CD4-positive, alpha-beta T cell treated with Interleukin-15 for 4 hours (primary cell): ENCODE data around the gene KDM8.
"Not testable (repeated sequence)": the region's sequence is repeated elsewhere in the genome, so short reads cannot be mapped to it uniquely, and the experiment has no call there.

Experiments
- DNase-seq: peaks from one replicate; pipeline ENCODE4 v3.0.0-alpha.2; 2020; ENCODE audit warnings: low spot score

KDM8 gene

DNA sequence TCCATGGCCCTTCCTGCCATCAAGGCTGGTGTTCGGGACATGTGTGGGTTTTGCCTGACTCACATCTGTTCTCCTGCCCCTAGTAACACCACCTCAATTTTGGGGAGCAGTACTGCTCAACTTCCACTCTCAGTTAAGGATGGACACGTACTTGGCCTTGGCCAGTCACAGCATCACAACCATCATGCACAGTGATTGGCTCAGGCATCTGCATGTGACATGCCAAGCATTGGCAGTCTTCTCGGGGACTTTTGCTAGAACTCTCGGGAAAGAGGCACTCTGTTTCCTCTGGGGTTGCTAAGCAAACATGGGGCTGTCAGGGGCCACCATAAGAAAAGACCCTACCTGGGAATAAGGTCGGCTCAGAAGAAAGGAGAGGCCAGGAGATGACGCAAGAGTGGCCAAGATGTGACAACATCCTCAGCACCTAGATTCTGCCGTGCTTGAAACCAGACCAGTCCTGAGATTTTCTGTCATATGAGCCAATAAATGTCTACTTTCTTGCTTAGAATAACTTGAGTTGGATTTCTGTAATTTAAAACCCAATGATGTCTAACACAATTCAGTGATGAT, 11.9 kb upstream of the KDM8 start:
- DNase-seq, result no peak

DNA sequence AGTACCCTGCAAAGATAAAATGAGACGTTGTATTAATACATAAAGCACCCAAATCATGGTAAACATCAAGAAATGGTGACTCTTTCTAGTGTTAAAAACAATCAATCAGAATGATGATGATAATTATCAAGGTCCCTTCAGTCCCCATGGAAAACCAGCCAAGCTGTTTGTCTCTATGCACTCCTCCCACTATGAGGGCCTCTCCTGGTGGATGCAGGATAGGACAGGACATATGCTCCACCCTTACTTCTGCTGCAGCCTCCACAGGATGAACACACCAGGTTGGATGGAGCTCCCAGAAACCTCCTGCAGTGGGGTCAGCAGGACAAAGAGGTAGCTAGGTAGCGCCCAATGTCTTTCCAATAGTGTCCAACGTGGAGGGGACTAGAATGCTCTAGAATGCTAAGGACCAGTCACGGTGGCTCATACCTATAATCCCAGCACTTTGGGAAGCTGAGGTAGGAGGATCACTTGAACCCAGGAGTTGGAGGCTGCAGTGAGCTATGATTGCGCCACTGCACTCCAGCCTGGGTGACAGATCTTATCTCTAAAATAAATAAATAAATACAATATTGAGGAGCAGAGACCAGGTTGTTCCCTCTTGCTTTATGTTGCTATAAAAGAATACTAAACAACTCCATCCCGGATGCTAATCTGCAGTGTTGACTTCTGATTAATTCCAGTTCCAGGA, 9.9 kb upstream of the KDM8 start:
- DNase-seq, result no peak

GRCh38 chr16:27195076-27195741, 8.1 kb upstream of the KDM8 start:
- no peak for DNase-seq

- DNase-seq, result peak; percentile 84
These were observed 7.3 kb upstream of the KDM8 start for GRCh38 chr16:27195941-27196595.

GRCh38 chr16:27197004-27197403, 6.3 kb upstream of the KDM8 start:
- no peak for DNase-seq

DNA sequence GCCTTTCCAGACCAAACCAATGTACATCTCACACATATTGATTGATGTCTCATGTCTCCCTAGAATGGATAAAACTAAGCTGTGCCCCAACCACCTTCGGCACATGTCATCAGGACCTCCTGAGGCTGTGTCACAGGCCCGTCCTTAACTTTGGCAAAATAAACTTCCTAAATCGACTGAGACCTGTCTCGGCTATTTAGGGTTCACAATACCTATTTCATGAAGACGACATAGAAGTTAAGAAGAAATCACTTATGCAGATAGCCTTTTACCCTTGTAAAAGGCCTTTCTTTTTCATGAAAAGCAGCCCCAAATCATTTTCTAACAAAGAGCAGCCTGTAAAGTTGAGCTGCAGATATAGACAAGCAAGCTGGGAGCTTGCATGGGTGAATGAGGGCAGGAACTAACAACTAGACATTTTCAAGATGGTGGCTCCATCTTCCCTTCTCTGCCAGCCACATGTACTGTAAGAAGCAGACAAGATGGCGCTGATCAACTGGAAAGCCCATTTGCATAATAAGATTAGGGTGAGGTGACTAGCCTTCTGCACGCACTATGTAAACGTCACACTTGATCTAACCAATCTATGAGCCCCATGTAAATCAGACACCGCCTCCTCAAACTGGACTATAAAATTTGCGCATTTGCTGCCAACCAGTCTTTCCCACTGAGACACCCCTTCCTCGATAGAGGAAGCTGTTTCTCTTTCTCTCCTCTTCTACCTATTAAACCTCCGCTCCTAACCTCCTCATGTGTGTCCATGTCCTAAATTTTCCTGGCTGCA, 4.7 kb upstream of the KDM8 start:
- DNase-seq, result no peak

DNA sequence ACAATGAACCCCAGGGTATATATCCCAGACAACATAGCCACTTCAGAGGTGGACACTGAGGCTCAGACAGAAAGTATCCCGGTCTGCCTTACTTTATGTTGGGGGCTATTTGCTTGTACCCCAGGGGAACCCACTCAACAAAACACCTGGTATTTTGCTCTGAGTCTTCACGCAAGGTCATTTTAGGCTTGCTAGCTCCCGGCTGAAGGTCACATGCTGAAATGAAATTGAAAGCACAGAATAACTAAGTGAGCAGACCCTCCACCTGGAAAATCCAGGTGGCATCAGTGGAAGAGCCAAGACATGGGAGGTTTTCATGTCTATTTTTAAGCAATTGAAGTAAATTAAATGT, 4.1 kb upstream of the KDM8 start:
- no peak for DNase-seq

DNA sequence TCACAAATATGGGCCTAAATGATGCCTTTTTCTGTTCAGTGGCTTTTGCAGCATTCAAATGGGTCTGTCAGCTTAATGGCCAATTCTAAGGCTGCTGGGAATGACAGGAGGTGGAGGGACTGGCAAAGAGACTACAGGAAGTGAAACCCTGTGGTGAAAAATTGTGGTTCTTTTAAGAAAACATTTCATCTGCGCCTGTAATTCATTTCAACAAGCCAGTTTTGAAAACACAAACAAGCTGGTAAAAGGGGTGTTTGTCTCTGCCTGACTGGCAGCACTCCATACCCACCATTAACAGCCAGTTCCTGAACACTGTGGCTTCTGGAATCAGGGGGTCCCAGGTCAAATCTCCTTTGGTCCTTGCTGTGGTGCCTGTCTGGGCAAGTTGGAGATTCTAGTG, 3.6 kb upstream of the KDM8 start:
- DNase-seq, result peak; percentile 56

- not testable (repeated sequence) for DNase-seq
These were observed 2.4 kb upstream of the KDM8 start for GRCh38 chr16:27200914-27201313.

DNA sequence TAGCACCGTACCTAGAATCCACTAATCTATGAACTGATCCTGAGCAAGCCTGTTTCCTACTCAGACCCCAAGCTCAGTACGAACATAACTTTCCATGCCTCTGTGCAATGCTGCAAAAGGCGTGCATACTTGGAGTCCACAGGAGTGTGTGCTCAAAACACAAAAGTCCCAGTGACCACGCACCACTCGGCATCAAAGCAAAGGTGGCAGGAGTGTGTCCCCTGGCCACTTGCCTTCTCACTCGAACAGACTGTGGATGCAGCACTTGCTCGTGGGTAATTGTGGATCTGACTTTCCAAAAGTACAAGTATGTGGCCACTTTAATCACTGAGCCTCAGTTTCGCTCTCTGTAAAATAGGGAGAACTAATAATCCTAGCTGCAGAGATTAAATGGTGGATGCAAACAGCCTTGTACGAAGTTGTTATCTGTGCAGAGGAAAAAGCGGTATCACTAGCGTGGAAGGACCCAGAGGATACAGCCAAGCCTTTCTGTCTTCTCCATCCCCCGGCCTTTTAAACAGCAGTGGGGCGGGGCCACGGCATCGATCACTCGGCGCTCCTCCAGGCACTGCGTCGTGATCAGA, 311 bp upstream of the KDM8 start:
- peak; percentile 92 for DNase-seq

- DNase-seq, result no peak
These were observed 1.1 kb downstream of the KDM8 start for GRCh38 chr16:27204312-27204915.

- no peak for DNase-seq
These were observed 2.2 kb downstream of the KDM8 start for GRCh38 chr16:27205423-27206065.

- not testable (repeated sequence) for DNase-seq
These were observed 3.8 kb downstream of the KDM8 start for GRCh38 chr16:27207121-27207520.

GRCh38 chr16:27208081-27208680, 4.9 kb downstream of the KDM8 start:
- no peak for DNase-seq

- no peak for DNase-seq
These were observed 5.5 kb downstream of the KDM8 start for GRCh38 chr16:27208796-27209195.

DNA sequence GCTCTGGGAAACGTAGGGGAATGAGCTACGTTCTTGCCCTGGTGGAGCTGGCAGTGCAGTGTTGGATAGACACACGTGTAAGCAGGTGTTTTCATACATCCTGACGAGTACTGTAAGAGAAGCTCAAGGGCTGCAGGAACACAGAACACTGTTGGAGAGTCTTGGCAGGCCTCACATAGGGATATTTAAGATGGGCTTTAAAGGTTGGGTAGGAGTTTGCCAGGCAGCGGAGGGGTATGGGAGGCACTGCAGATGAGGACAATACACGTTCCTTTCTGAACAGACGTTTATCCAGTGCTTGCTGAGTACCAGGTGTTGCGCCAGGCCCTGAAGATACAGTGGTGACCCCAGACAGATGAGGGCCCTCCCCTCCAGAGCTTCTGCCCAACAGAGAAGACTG, 6.3 kb downstream of the KDM8 start:
- DNase-seq, result no peak

DNA sequence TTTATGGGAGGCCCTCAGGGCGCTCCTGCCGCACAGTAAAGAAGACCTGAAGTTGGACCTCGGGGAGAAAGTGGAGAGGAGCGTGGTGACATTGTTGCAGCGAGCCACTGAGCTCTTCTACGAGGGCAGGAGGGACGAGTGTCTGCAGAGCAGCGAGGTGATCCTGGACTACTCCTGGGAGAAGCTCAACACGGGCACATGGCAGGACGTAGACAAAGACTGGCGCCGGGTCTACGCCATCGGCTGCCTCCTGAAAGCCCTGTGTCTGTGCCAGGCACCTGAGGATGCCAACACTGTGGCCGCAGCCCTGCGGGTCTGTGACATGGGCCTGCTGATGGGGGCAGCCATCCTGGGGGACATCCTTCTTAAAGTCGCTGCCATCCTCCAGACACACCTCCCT, 6.8 kb downstream of the KDM8 start:
- no peak for DNase-seq

- no peak for DNase-seq
These were observed 7.7 kb downstream of the KDM8 start for GRCh38 chr16:27211026-27211425.

DNA sequence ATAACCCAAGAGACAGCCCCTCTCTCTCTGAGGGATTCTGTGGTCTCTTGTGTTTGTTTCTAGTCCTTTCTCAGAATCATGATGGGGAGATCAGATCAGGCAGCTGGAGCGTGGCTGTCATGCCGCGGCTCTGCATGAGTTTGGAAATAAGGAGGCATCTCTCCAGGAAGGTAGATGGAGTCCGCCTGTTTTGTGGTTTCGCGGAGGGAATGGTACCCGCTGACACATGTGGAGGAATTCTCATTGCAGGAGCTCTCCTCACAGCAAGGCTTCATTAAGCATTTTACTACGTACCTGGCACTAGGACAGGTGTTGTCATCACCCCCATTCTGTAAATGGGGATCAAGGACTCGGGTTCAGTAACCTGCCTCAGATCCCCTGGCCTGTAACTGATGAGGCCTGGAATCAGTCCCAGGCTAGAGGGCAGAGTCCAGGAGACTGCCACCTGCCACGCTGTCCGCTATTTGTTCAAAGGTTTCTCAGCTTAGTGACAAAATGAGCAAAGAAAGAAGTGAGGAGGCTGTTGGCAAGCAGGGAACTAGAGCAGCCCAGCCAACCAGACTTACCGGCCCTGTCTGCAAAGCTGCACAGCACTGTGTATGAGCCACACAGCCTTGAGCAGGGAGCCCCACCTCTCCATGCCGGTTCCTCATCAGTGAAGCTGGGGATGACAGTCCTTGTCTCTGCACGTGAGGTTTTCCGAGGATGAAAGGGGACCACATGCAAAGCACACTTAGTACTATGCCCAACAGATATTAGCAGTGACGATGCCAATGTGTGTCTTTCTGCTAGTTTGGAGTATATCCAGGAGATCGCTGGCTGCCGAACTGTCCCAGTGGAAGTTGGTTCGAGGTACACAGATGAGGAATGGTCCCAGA, 11.0 kb downstream of the KDM8 start:
- no peak for DNase-seq

DNA sequence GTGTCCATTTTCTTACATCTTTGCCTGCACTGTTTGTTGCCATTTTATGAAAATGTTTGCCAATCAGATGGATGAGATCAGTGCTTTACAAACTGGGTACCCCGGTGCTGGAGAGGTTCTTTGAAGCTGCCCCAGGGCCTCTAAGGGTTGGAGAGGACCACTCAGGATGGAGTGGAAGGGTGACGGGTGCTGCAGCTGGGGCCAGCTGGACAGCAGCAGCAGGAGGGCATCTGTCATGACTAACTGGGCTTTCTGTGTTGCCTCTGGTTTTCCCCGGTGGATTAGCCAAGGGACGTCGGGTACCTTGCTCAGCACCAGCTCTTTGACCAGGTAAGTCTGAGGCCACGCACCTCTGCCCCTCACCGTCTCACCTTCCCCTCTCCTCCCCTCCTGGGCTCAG, 12.3 kb downstream of the KDM8 start:
- no peak for DNase-seq
